ENCODE measurements around the gene SRGAP3.

GRCh38 chr3:9040996-9041395, 208.4 kb downstream of the SRGAP3 start:
- TF ChIP-seq CTCF (IDR thresholded peaks at IDR 0.05) (no peak), EZH2 (IDR thresholded peaks at IDR 0.05; ENCODE audit: borderline replicate concordance, insufficient read depth, low read depth, low read length, poor library complexity, severe bottlenecking) (no peak)

Data from B cell (primary cell).